Ishikawa (cell line): ENCODE results near the gene MYO1A.

Experiments used
- CEBPB ChIP-seq: IDR thresholded peaks from 2 replicates; pipeline ENCODE4 v1.6.1; 2012
- CREB1 ChIP-seq: IDR thresholded peaks from 2 replicates; pipeline ENCODE4 v1.6.1; 2012; ENCODE audit warnings: low read depth
- EGR1 ChIP-seq: IDR thresholded peaks from 2 replicates; pipeline ENCODE4 v1.6.1; 2012
- EP300 ChIP-seq: IDR thresholded peaks from 2 replicates; pipeline ENCODE4 v1.6.1; 2012; ENCODE audit warnings: borderline replicate concordance
- FOXM1 ChIP-seq: IDR thresholded peaks from 2 replicates; pipeline ENCODE4 v1.6.1; 2012; ENCODE audit warnings: low read depth, borderline replicate concordance
- MAX ChIP-seq: IDR thresholded peaks from 2 replicates; pipeline ENCODE4 v1.6.1; 2012
- NFIC ChIP-seq: IDR thresholded peaks from 2 replicates; pipeline ENCODE4 v1.6.1; 2012
- RAD21 ChIP-seq: IDR thresholded peaks from 2 replicates; pipeline ENCODE4 v1.6.1; 2012; ENCODE audit warnings: low read depth
- REST ChIP-seq: IDR thresholded peaks from 2 replicates; pipeline ENCODE4 v1.6.1; 2012; ENCODE audit warnings: low read depth, mild to moderate bottlenecking
- TAF1 ChIP-seq: IDR thresholded peaks from 2 replicates; pipeline ENCODE4 v1.6.1; 2012; ENCODE audit warnings: low read depth, mild to moderate bottlenecking
- TEAD4 ChIP-seq: IDR thresholded peaks from 2 replicates; pipeline ENCODE4 v1.6.1; 2012
- USF1 ChIP-seq: IDR thresholded peaks from 2 replicates; pipeline ENCODE4 v1.6.1; 2012
- YY1 ChIP-seq: IDR thresholded peaks from 2 replicates; pipeline ENCODE4 v1.6.1; 2012; ENCODE audit warnings: low read depth
- ZBTB7A ChIP-seq: IDR thresholded peaks from 2 replicates; pipeline ENCODE4 v1.6.1; 2012; ENCODE audit warnings: low read depth

DNA sequence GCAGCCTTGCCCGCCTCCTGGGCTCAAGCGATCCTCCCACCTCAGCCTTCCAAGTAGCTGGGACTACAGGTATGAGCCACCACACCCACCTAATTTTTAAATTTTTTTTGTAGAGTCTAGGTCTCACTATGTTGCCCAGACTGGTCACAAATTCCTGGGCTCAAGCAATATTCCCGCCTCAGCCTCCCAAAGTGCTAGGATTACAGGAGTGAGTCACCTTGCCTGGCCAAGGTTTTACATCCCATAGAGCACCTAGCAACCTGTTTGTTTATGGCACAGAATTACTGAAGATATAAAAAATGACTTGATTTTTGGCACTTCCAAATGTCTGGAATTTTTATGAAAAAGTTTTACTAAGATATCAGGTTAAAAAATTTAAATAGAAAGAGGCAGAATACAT is 16.5 kb downstream of the MYO1A start:
- TF ChIP-seq EP300 (no peak), REST (no peak), RAD21 (no peak), TEAD4 (no peak), FOXM1 (no peak), TAF1 (no peak), EGR1 (no peak), USF1 (no peak), ZBTB7A (no peak), CREB1 (no peak), CEBPB (no peak), MAX (no peak), YY1 (no peak), NFIC (no peak)
